H1 (cell line): ENCODE measurements around the gene UNC79. TPM values are rescaled to one million over a fixed set of nuclear protein-coding genes. Genes with fewer than 3 reads are reported as not detected.
A peak's percentile ranks its signal among the peaks of the same experiment; 100 is the strongest.

Experiments used
- CTCF ChIA-PET: fragments of 300-600 bp; sonication (Branson Sonifier 250); formaldehyde crosslinking; loops from one replicate; lab custom pipeline; 2021; ENCODE audit not compliant: partially characterized antibody; lab: Charles Lee
- POLR2A ChIA-PET: fragments of 300-600 bp; sonication (Branson Sonifier 250); formaldehyde crosslinking; loops from one replicate; lab custom pipeline; 2021; ENCODE audit warnings: inconsistent platforms; ENCODE audit not compliant: partially characterized antibody; lab: Charles Lee
- DNase-seq, 2 experiments: peaks; one replicate each; pipeline versions ENCODE4 v3.0.0 to v3.0.0-alpha.2; 2010 to 2022; ENCODE audit warnings: low spot score in 2 of 2, low read depth in 1 of 2, mixed read lengths in 1 of 2
- FAIRE-seq: peaks from 2 replicates; lab custom pipeline; 2011; peaks lifted over from hg19 to GRCh38; lab: Jason Lieb, UNC
- H2AFZ ChIP-seq: 2 replicates; pipeline ENCODE4 v1.8.1; 2012; ENCODE audit warnings: low read length, inconsistent platforms
- H2AK5ac ChIP-seq: 2 replicates; pipeline ENCODE4 v1.6.1; 2013; ENCODE audit warnings: low read depth, low read length
- H2BK120ac ChIP-seq: replicated peaks from 2 replicates; pipeline ENCODE3; 2013; ENCODE audit warnings: low read depth, low read length, inconsistent platforms
- H2BK12ac ChIP-seq: 2 replicates; pipeline ENCODE4 v1.6.1; 2013; ENCODE audit warnings: low read depth, low read length
- H2BK15ac ChIP-seq: 2 replicates; pipeline ENCODE4 v1.6.1; 2013; ENCODE audit warnings: low read length
- H2BK20ac ChIP-seq: 2 replicates; pipeline ENCODE4 v1.6.1; 2013; ENCODE audit warnings: low read length
- H2BK5ac ChIP-seq: 2 replicates; pipeline ENCODE4 v1.6.1; 2013; ENCODE audit warnings: low read depth, low read length
- H3K14ac ChIP-seq: 2 replicates; pipeline ENCODE4 v1.6.1; 2013; ENCODE audit warnings: inconsistent platforms; ENCODE audit not compliant: insufficient read length
- H3K18ac ChIP-seq: 2 replicates; pipeline ENCODE4 v1.6.1; 2013; ENCODE audit warnings: low read length; ENCODE audit errors: extremely low read depth
- H3K23ac ChIP-seq: 2 replicates; pipeline ENCODE4 v1.6.1; 2013; ENCODE audit warnings: inconsistent platforms; ENCODE audit not compliant: insufficient read length
- H3K23me2 ChIP-seq: 2 replicates; pipeline ENCODE4 v1.6.1; 2013; ENCODE audit warnings: low read depth, low read length
- H3K27ac ChIP-seq: 2 replicates; pipeline ENCODE4 v1.6.1; 2011; ENCODE audit warnings: low read depth, low read length, inconsistent platforms
- H3K27me3 ChIP-seq, 4 experiments: replicated peaks in 1 of 4; 1 replicate in 1 of 4; 2 replicates in 3 of 4; pipeline versions ENCODE4 v1.6.1 to v1.8.1; 2011 to 2013; ENCODE audit warnings: low read length in 3 of 4, mild to moderate bottlenecking in 3 of 4, inconsistent platforms in 2 of 4, mixed read lengths in 2 of 4, moderate library complexity in 1 of 4; ENCODE audit not compliant: control insufficient read depth in 3 of 4, insufficient read depth in 3 of 4; ENCODE audit errors: extremely low read depth in 1 of 4
- H3K36me3 ChIP-seq, 4 experiments: 2 replicates each; pipeline versions ENCODE4 v1.6.1 to v1.8.1; 2011 to 2013; ENCODE audit warnings: mild to moderate bottlenecking in 4 of 4, low read length in 3 of 4, moderate library complexity in 2 of 4, control low read depth in 1 of 4, inconsistent platforms in 1 of 4; ENCODE audit not compliant: insufficient read depth in 4 of 4, control insufficient read depth in 2 of 4
- H3K4ac ChIP-seq: replicated peaks from 2 replicates; pipeline ENCODE3; 2013; ENCODE audit warnings: low read length, low read depth, mixed read lengths, inconsistent platforms; ENCODE audit not compliant: insufficient read length
- H3K4me1 ChIP-seq, 4 experiments: replicated peaks in 1 of 4; 1 replicate in 1 of 4; 2 replicates in 3 of 4; pipeline versions ENCODE4 v1.6.1 to v1.8.1; 2011 to 2013; ENCODE audit warnings: low read length in 3 of 4, inconsistent platforms in 2 of 4, mixed read lengths in 1 of 4; ENCODE audit not compliant: insufficient read depth in 4 of 4, control insufficient read depth in 3 of 4
- H3K4me2 ChIP-seq, 2 experiments: 2 replicates each; pipeline versions ENCODE4 v1.6.1 to v1.8.1; 2011 to 2013; ENCODE audit warnings: low read depth in 2 of 2, low read length in 2 of 2, control low read depth in 1 of 2, inconsistent platforms in 1 of 2, mild to moderate bottlenecking in 1 of 2; ENCODE audit not compliant: insufficient read depth in 1 of 2
- H3K4me3 ChIP-seq, 4 experiments: fragments of 200-600, 300-600 bp in 1 of 4; sonication (generic), shearing (Covaris generic), sonication (Bioruptor Twin) in 1 of 4; 2 replicates each; pipeline versions ENCODE4 v1.5.1 to v1.8.1; 2011 to 2016; ENCODE audit warnings: low read length in 4 of 4, low read depth in 3 of 4, control low read depth in 2 of 4, inconsistent platforms in 2 of 4, mild to moderate bottlenecking in 2 of 4, mixed read lengths in 1 of 4, moderate library complexity in 1 of 4; ENCODE audit not compliant: insufficient read depth in 2 of 4; ENCODE audit errors: extremely low read depth in 1 of 4
- H3K56ac ChIP-seq: replicated peaks from 2 replicates; pipeline ENCODE3; 2013; ENCODE audit warnings: low read depth, mild to moderate bottlenecking, mixed read lengths, low read length, inconsistent platforms; ENCODE audit not compliant: insufficient read length
- H3K79me1 ChIP-seq: 2 replicates; pipeline ENCODE4 v1.6.1; 2013; ENCODE audit warnings: low read depth, low read length, control low read depth
- H3K79me2 ChIP-seq, 2 experiments: 2 replicates each; pipeline versions ENCODE4 v1.6.1 to v1.8.1; 2012 to 2013; ENCODE audit warnings: low read length in 2 of 2, mild to moderate bottlenecking in 2 of 2, inconsistent platforms in 1 of 2; ENCODE audit not compliant: insufficient read depth in 2 of 2, control insufficient read depth in 1 of 2
- H3K9ac ChIP-seq, 4 experiments: replicated peaks in 1 of 4; 1 replicate in 1 of 4; 2 replicates in 3 of 4; pipeline versions ENCODE4 v1.6.1 to v1.8.1; 2011 to 2013; ENCODE audit warnings: low read depth in 3 of 4, low read length in 3 of 4, control low read depth in 2 of 4, mild to moderate bottlenecking in 2 of 4, moderate library complexity in 2 of 4, inconsistent platforms in 1 of 4; ENCODE audit errors: extremely low read depth in 1 of 4
- H3K9me3 ChIP-seq, 2 experiments: 2 replicates each; pipeline versions ENCODE4 v1.6.1 to v1.8.1; 2012 to 2013; ENCODE audit warnings: mild to moderate bottlenecking in 2 of 2, moderate library complexity in 2 of 2, control low read depth in 1 of 2, inconsistent platforms in 1 of 2, low read depth in 1 of 2, low read length in 1 of 2, mixed read lengths in 1 of 2; ENCODE audit not compliant: insufficient read depth in 2 of 2
- H4K20me1 ChIP-seq, 2 experiments: replicated peaks in 1 of 2; 2 replicates each; pipeline versions ENCODE3 to v1.8.1; 2011 to 2013; ENCODE audit warnings: inconsistent platforms in 2 of 2, low read length in 2 of 2, mild to moderate bottlenecking in 1 of 2; ENCODE audit not compliant: insufficient read depth in 2 of 2, control insufficient read depth in 1 of 2
- H4K5ac ChIP-seq: 2 replicates; pipeline ENCODE4 v1.6.1; 2013; ENCODE audit warnings: low read length, low read depth, mixed read lengths, inconsistent platforms; ENCODE audit not compliant: insufficient read length
- H4K8ac ChIP-seq: 2 replicates; pipeline ENCODE4 v1.8.0; 2013; ENCODE audit warnings: mild to moderate bottlenecking, moderate library complexity, low read length, inconsistent platforms; ENCODE audit not compliant: insufficient read depth; ENCODE audit errors: extremely low read depth
- H4K91ac ChIP-seq: replicated peaks from 2 replicates; pipeline ENCODE3; 2013; ENCODE audit warnings: low read length, mixed read lengths, inconsistent platforms; ENCODE audit not compliant: insufficient read length
- CBX8 ChIP-seq: fragments of 300-800, 300-1000 bp; sonication (generic); IDR thresholded peaks from 2 replicates; pipeline ENCODE4 v1.7.1; 2016; ENCODE audit warnings: low read depth, low read length, borderline replicate concordance
- EGR1 ChIP-seq: IDR thresholded peaks from 2 replicates; pipeline ENCODE4 v1.6.1; 2011; ENCODE audit warnings: low read depth, low read length, borderline replicate concordance
- GABPA ChIP-seq: IDR thresholded peaks from 2 replicates; pipeline ENCODE4 v1.6.1; 2011; ENCODE audit warnings: mild to moderate bottlenecking, low read length, moderate library complexity, borderline replicate concordance; ENCODE audit not compliant: insufficient read depth
- KDM1A ChIP-seq: fragments of 200-600, 300-600 bp; sonication (generic); IDR thresholded peaks from 2 replicates; pipeline ENCODE4 v1.7.1; 2016; ENCODE audit warnings: mild to moderate bottlenecking, low read length, borderline replicate concordance
- RAD21 ChIP-seq, 2 experiments: IDR thresholded peaks in 1 of 2; conservative IDR thresholded peaks in 1 of 2; 2 replicates each; pipeline ENCODE4 v1.6.1; 2011; ENCODE audit warnings: low read depth in 2 of 2, low read length in 2 of 2, improper control_type of control experiment in 1 of 2, inconsistent platforms in 1 of 2, mild to moderate bottlenecking in 1 of 2, moderate library complexity in 1 of 2
- SIN3A ChIP-seq, 2 experiments: IDR thresholded peaks in 1 of 2; conservative IDR thresholded peaks in 1 of 2; 2 replicates each; pipeline ENCODE4 v1.6.1; 2011 to 2012; ENCODE audit warnings: low read length in 2 of 2, improper control_type of control experiment in 1 of 2, low read depth in 1 of 2, mild to moderate bottlenecking in 1 of 2
- SRF ChIP-seq: IDR thresholded peaks from 2 replicates; pipeline ENCODE4 v1.6.1; 2011; ENCODE audit warnings: mild to moderate bottlenecking, low read depth, low read length, moderate library complexity
- polyA plus RNA-seq, 7 experiments: library from polyadenylated mRNA; depleted of rRNA in 3 of 7; stranded (reverse) in 5 of 7; unstranded in 2 of 7; fragments of >200 nt in 5 of 7; fragments of 200-250 nt in 2 of 7; gene quantifications; 1 replicate in 5 of 7; 2 replicates in 1 of 7; 4 replicates in 1 of 7; pipeline versions ENCODE4 v1.2.1 to v1.2.3, GENCODE V29; 2011 to 2013; ENCODE audit warnings: missing spikeins in 2 of 7, mixed read lengths in 2 of 7
- total RNA-seq: library from RNA; stranded (reverse); fragmentation: NEBNext Ultra II Directional; extraction: Animal tissue kit (Norgen Biotek cat#: 25700); gene quantifications from 2 replicates; pipeline ENCODE4 v1.2.1, GENCODE V29; 2021
- TF ChIP-seq, protein P1 (sequence below): IDR thresholded peaks from 2 replicates; pipeline ENCODE4 v1.6.1; 2011; ENCODE audit warnings: low read depth, mild to moderate bottlenecking, low read length; ENCODE audit not compliant: insufficient read depth
- TF ChIP-seq, protein P2 (sequence below), 3 experiments: IDR thresholded peaks; 1 replicate in 2 of 3; 2 replicates in 1 of 3; pipeline versions ENCODE4 v1.5.1 to v1.6.1; 2011; ENCODE audit warnings: low read length in 3 of 3, mild to moderate bottlenecking in 3 of 3, inconsistent platforms in 2 of 3, low read depth in 1 of 3, moderate library complexity in 1 of 3; ENCODE audit not compliant: insufficient read depth in 1 of 3; ENCODE audit errors: control extremely low read depth in 1 of 3

The UNC79 gene
- total and polyA plus RNA-seq, 2 of the 8 experiments (the other 6 are each of a cell fraction or from before 2014, with no cell fraction given): 1.8 to 2.3 TPM

DNA sequence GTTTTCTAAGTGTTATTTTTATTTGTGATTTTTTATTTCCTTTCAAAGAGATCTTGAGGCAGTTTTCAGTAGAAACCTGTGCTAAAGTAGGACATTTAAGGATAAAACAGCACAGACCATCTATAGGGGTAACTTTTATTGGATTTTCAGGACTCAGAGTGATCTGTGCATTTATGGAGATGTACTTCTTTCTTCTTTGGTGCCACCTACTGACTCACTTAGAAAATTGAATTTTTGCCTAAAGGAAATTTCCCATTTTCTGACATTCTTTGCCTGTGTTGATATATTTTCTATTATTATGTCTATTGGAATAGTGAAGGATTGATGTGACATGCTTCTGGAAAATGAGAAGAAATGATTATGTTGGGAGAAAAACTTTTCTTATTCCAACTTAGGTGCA, 113.0 kb downstream of the UNC79 start:
- Histone ChIP-seq H2BK20ac (no peak overlapping the region), H3K79me1 (no peaks in the 10 kb centered on the region), H2BK120ac (no peak overlapping the region), H3K23me2 (no peaks in the 10 kb centered on the region), H3K14ac (no peak overlapping the region), H4K91ac (no peak overlapping the region), H2AK5ac (no peak overlapping the region), H3K79me2 (no peaks in the 10 kb centered on the region), H3K4ac (no peak overlapping the region), H3K56ac (no peak overlapping the region), H2AFZ (no peak overlapping the region), H3K9ac (no peak overlapping the region), H3K23ac (no peak overlapping the region), H4K8ac (no peak overlapping the region), H2BK5ac (no peak overlapping the region), H3K4me2 (no peak overlapping the region), H3K18ac (no peak overlapping the region), H4K5ac (no peak overlapping the region), H3K27ac (no peak overlapping the region), H2BK12ac (no peak overlapping the region), H3K36me3 (no peaks in the 10 kb centered on the region), H2BK15ac (no peak overlapping the region), H3K9me3 (no peaks in the 10 kb centered on the region), H3K4me3 (no peak overlapping the region), H3K4me1 (no peaks in the 10 kb centered on the region), H4K20me1 (peaks cover 0 to 1% of the 10 kb centered on the region in 2 experiments), H3K27me3 (no peaks in the 10 kb centered on the region)
- ChIA-PET POLR2A (no interaction called here), CTCF (interaction anchor here (1.0 to 1.6 kb wide), 4 partner anchors 10 to 336 kb away, joined by 3 to 9 read pairs (median 4); partner anchors contain the start of genes GON7 and UBR7)
- FAIRE-seq (peak; percentile 57), DNase-seq (no peak)
- no peak for TF ChIP-seq EGR1
- no peak for TF ChIP-seq KDM1A
- no peak for TF ChIP-seq SIN3A (conservative IDR thresholded peaks at IDR 0.05 in 1 of 2, IDR thresholded peaks at IDR 0.05 in 1 of 2; ENCODE audit: low read depth in 1 of 2, low read length in 2 of 2)
- TF ChIP-seq CBX8: no peak
- TF ChIP-seq, protein P1, sequence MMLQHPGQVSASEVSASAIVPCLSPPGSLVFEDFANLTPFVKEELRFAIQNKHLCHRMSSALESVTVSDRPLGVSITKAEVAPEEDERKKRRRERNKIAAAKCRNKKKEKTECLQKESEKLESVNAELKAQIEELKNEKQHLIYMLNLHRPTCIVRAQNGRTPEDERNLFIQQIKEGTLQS: no peak
- peak; percentile 35 to 38; a peak in 3 of 4 replicates for TF ChIP-seq RAD21 (IDR thresholded peaks at IDR 0.05 in 1 of 2, conservative IDR thresholded peaks at IDR 0.05 in 1 of 2; ENCODE audit: low read depth in 2 of 2, low read length in 2 of 2)
- TF ChIP-seq SRF: no peak
- TF ChIP-seq, protein P2, sequence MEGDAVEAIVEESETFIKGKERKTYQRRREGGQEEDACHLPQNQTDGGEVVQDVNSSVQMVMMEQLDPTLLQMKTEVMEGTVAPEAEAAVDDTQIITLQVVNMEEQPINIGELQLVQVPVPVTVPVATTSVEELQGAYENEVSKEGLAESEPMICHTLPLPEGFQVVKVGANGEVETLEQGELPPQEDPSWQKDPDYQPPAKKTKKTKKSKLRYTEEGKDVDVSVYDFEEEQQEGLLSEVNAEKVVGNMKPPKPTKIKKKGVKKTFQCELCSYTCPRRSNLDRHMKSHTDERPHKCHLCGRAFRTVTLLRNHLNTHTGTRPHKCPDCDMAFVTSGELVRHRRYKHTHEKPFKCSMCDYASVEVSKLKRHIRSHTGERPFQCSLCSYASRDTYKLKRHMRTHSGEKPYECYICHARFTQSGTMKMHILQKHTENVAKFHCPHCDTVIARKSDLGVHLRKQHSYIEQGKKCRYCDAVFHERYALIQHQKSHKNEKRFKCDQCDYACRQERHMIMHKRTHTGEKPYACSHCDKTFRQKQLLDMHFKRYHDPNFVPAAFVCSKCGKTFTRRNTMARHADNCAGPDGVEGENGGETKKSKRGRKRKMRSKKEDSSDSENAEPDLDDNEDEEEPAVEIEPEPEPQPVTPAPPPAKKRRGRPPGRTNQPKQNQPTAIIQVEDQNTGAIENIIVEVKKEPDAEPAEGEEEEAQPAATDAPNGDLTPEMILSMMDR (IDR thresholded peaks at IDR 0.05; ENCODE audit: control extremely low read depth in 1 of 3, insufficient read depth in 1 of 3, low read depth in 1 of 3, low read length in 3 of 3): peak in 1 of 3 experiments; percentile 16; a peak in 2 of 4 replicates
- no peak for TF ChIP-seq GABPA
